Fibroblast of skin of left quadriceps (primary cell): ENCODE measurements around the gene CFAP299.
"Not testable (repeated sequence)": the region's sequence is repeated elsewhere in the genome, so short reads cannot be mapped to it uniquely, and the experiment has no call there.

Source experiments
- DNase-seq, 2 experiments: peaks; one replicate each; pipeline ENCODE4 v3.0.0-alpha.2; 2013; ENCODE audit warnings: low read depth in 2 of 2

Gene CFAP299

GRCh38 chr4:80331693-80332092 lies 3.8 kb upstream of the CFAP299 start:
- DNase-seq = no peak

- DNase-seq = no peak
These were observed 2.4 kb upstream of the CFAP299 start for GRCh38 chr4:80333121-80333520.

- no peak for DNase-seq
These were observed 962 bp upstream of the CFAP299 start for GRCh38 chr4:80334568-80334967.

GRCh38 chr4:80335226-80335553 lies 340 bp upstream of the CFAP299 start:
- no peak for DNase-seq

- no peak for DNase-seq
These were observed 1.1 kb downstream of the CFAP299 start for GRCh38 chr4:80336582-80336981.

GRCh38 chr4:80340036-80340435 lies 4.5 kb downstream of the CFAP299 start:
- DNase-seq = no peak

GRCh38 chr4:80342684-80343083 lies 7.2 kb downstream of the CFAP299 start:
- DNase-seq = not testable (repeated sequence)

DNA sequence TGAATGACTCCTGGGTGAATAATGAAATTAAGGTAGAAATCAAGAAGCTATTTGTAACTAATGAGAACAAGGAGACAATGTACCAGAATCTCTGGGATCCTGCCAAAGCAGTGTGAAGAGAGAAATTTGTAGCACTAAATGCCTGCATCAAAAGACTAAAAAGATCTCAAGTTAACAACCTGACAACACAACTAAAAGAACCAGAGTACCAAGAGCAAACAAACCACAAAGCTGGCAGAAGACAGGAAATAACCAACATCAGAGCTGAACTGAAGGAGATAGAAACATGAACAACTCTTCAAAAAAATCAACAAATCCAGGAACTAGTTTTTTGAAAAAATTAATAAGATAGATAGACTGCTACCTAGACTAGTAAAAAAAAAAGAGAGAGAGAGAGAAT lies 8.4 kb downstream of the CFAP299 start:
- no peak for DNase-seq

DNA sequence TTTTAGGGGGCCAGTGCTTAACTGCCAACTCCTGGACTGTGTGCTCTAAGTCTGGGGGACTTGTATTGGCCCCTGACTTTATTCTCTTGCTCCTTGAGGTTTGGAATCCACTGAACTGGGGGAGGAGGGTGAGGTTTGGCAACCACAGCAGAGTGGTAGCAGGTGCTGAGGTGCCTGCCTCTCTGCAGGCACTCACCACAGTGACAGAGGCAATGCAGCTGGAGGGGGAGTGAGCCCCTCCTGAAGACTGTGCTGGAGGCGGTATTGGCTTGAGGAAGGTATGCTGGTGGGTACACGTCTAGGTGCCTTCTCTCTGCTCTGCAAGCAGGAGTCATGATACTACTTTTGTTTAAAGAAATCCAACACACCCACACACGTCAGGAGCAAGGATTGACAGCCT lies 24.6 kb downstream of the CFAP299 start:
- DNase-seq = no peak

DNA sequence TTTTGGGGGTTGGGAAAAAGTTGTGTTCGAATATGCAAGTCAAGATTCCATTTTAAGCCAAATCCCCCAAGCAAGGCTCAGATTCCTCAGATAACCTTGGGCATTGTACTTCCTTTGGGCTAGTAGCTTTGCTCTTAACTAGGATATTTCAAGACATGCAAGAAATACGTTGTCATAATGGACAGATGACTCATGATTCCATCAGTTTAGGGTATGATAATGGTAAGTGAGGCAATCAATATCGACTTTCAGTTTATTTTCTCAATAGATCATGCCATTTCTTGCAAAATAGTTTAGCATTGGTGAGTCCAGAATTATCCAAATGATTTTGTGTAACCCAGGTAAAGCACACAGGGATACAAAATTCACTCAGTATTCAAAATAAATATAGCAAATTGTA lies 25.4 kb downstream of the CFAP299 start:
- no peak for DNase-seq

DNA sequence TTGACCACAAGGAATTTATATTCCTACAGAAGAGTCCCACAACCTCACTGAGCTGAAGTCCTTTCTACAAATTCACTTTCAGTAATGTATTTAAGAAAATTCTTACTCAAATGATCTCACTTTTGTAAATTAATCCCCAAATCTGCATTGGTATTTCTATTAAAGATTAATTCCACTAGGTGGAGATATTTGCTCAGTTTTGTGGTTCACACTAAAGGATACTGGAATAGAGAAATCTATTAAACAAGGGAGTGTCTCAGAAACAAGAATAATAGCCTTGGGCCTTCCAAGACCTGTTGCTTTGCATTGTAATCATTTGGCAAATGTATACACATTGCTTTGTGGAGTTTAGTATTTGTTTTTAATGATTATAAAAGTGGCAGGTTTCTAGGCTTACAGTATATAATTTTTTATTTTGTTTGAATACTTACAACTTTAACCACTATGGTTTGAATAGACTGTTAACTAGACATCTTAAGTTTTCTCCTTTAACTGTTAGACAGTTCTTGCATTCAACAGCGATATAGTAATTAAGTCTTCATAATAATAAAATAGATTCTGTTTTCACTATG lies 25.9 kb downstream of the CFAP299 start:
- DNase-seq = peak in 1 of 2 experiments; percentile 11

- DNase-seq = no peak
These were observed 27.1 kb downstream of the CFAP299 start for GRCh38 chr4:80362578-80363181.

DNA sequence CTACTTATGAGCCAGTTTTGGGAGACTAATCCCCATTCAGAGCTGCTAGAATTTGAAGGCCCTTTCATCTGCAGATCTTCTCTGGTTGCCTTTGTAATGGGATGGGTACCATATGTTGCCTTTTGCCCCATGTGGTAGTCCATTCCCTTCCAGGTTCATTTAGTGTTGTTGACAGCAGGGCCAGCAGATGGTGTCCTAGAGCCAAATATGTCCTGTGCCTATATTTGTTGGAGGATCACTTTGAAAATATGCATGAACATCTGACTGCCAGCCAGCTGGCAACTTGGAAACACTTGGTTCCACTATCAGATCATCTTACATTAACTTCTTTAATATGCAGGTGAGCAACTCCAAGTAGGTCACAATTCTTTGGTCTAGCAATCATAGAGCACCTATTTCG lies 30.4 kb downstream of the CFAP299 start:
- peak; percentile 46 to 48 for DNase-seq

GRCh38 chr4:80367737-80368136 lies 32.2 kb downstream of the CFAP299 start:
- no peak for DNase-seq

GRCh38 chr4:80370635-80371034 lies 35.1 kb downstream of the CFAP299 start:
- DNase-seq = no peak

GRCh38 chr4:80371046-80371445 lies 35.5 kb downstream of the CFAP299 start:
- DNase-seq = no peak

- no peak for DNase-seq
These were observed 38.6 kb downstream of the CFAP299 start for GRCh38 chr4:80374180-80374579.

GRCh38 chr4:80382090-80382832 lies 46.7 kb downstream of the CFAP299 start:
- DNase-seq = no peak

DNA sequence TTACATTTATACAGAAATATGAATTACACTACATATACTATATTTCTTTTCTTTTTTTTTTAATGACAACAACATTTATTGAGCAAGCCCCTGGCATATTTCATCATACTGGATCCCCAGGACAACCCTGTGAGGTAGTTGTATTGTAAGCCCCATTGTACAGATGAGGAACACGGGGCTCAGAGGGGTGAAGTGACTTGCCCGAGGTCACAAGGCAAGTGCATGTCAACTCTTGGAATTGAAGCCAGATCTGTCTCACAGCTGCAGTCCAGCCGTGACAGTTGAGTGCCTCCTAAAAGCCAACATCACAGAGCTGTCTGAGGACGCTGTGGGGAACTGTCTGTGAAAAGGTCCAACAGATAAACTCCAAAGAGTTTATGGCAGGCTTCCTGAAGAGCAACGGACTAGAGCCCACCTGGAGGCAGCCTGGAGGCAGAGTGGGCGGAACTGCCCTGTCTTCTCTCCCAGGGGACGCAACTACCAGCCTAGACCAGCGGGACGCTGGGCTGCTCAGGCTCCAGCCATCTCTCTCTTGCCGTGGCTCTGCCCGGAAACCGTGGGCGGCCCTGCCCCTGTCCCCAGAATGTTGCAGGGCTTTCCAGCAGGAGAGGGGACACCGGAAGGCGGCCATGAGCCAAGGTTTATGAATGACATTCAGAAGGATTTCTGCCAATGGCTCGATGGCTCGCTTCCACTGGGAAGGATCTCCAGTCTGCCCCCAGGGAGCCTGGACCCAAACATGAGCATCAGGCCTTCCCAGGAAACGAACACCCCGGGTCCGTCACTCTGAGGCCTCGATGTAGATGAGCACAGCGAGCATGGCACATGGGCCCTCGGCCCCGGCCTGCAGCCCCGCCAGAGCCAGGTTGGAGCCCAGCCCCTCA lies 50.1 kb downstream of the CFAP299 start:
- DNase-seq = no peak

DNA sequence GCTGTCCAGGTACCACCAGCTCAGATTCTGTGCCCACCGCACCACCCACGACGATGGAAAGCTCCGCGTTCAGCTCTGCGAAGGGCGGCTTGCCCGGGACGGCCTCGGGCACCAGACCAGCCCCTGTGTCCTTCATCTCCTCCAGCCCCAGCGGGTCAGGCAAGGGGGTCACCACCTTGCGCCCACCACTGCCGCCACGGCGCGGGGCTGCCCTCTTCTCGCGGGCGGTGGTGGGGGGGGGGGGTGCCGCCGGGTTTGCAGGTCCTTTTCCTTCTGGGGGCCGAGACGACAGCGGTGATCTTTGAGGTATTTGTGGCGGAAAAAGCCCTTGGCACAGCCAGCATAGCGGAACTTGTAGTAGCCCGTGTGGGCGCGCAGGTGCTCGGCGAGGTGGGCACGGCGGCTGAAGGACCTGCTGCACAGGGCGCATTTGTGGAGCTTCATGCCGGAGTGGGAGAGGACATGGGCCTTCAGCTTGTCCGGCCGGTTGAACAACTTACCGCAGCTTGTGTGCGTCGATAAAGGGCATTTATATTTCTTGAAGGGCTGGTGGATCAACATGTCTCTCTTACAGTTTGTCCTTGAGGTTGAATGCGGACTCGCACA lies 50.9 kb downstream of the CFAP299 start:
- no peak for DNase-seq

- DNase-seq = no peak
These were observed 52.1 kb downstream of the CFAP299 start for GRCh38 chr4:80387390-80388283.
